Activated CD8-positive, alpha-beta memory T cell treated with anti-CD3 and anti-CD28 coated beads for 24 hours (primary cell): ENCODE data around the gene PAX9.

Experiments
- DNase-seq: peaks from one replicate; pipeline ENCODE4 v3.0.0-alpha.2; 2020

Gene PAX9

GRCh38 chr14:36661506-36662257 is at the start of gene PAX9:
TSS of gene PAX9 (plus strand) at chr14:36661860. CDS start at chr14:36662090, 230 bp downstream.
- DNase-seq = no peak

- no peak for DNase-seq
These were observed 43.8 kb upstream of the PAX9 start for GRCh38 chr14:36617824-36618223.

GRCh38 chr14:36618641-36619040 is 43.0 kb upstream of the PAX9 start:
- DNase-seq = no peak

- DNase-seq = no peak
These were observed 42.5 kb upstream of the PAX9 start for GRCh38 chr14:36619131-36619530.

GRCh38 chr14:36619853-36620252 is 41.8 kb upstream of the PAX9 start:
- no peak for DNase-seq

- no peak for DNase-seq
These were observed 36.6 kb upstream of the PAX9 start for GRCh38 chr14:36625014-36625413.

GRCh38 chr14:36625436-36625835 is 36.2 kb upstream of the PAX9 start:
- DNase-seq = no peak

GRCh38 chr14:36626151-36626550 is 35.5 kb upstream of the PAX9 start:
- no peak for DNase-seq

GRCh38 chr14:36627981-36628380 is 33.7 kb upstream of the PAX9 start:
- no peak for DNase-seq

- no peak for DNase-seq
These were observed 28.1 kb upstream of the PAX9 start for GRCh38 chr14:36633580-36633979.

GRCh38 chr14:36646664-36647416 is 14.8 kb upstream of the PAX9 start:
- no peak for DNase-seq

GRCh38 chr14:36647417-36647823 is 14.2 kb upstream of the PAX9 start:
- DNase-seq = no peak

GRCh38 chr14:36647824-36648753 is 13.6 kb upstream of the PAX9 start:
- no peak for DNase-seq

GRCh38 chr14:36649872-36650650 is 11.6 kb upstream of the PAX9 start:
- DNase-seq = no peak

- no peak for DNase-seq
These were observed 9.0 kb upstream of the PAX9 start for GRCh38 chr14:36652542-36653201.

- DNase-seq = no peak
These were observed 8.2 kb upstream of the PAX9 start for GRCh38 chr14:36653413-36653812.

- DNase-seq = no peak
These were observed 7.5 kb upstream of the PAX9 start for GRCh38 chr14:36653962-36654793.

- DNase-seq = no peak
These were observed 6.8 kb upstream of the PAX9 start for GRCh38 chr14:36654794-36655381.

- DNase-seq = no peak
These were observed 6.1 kb upstream of the PAX9 start for GRCh38 chr14:36655571-36655962.

- DNase-seq = no peak
These were observed 5.5 kb upstream of the PAX9 start for GRCh38 chr14:36655963-36656686.
